Stimulated activated CD8-positive, alpha-beta memory T cell treated with anti-CD3 and anti-CD28 coated beads, Interleukin-4, amount 100 ng/mL, for 1 hour (primary cell): ENCODE measurements around the gene PLPP4.

Experiments used
- DNase-seq, 2 donors: peaks; one replicate each; pipeline ENCODE4 v3.0.0-alpha.2; 2020; ENCODE audit warnings: low read depth in 2 of 2, low spot score in 1 of 2

PLPP4 gene

DNA sequence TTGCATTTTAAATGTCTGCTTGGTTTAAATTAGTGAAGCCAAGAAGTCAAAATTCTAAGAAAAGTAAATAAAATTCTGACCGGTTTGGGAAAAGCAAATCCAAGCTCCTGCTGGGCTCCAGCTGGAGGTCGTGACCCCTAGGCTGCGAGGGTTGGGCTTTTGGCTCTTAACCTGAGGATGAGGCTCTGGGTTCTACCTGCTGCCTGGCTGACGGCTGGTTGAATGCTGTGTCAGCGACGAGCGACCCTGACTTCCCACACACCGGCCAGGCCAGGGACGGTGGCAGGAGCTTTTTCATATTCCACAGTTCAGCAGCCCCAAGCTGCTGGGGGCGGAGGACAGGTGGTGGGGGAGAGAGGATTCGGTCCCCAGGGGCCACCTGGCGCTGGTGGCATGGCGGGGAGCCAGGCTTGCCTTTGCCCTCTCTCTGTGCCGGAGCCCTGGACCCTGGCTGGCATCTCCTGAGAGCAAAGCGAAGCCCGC is 843 bp upstream of the PLPP4 start:
- no peak for DNase-seq

DNA sequence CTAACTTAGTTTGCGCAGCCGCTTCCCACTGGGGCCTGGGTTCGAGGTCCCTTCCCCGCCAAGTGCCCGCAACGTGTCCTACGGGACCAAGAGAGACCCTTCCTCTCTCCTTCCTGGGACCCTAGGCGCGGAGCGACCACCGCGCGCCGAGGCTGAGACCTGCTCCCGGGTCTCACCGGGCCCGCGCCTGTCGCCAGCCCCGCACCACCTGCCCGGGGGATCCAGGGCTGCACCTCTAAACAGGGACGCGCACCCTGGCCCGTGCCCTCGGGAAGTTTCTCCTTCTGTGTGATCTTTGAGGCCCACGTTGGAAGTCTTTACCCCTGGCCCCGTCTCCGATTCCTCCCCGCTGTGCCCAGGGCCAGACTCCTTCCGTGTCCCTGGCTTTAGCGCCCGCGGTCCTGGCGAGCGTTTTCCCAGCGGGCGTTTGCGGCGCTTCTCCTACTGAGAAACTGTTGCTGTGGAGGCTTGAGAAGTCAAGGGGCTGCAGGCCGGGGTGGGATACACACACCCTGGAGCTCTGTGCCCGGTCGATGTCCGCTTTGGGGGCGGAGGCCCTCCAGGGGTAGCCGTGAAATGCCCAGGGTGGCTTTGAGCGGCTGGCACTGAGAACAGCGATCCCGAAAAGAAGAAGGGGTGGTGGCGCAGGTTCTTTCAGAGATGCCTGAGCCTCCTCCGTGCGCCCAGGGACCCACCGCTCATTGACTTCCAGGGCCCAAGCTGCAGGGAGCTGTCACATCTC is 575 bp downstream of the PLPP4 start:
- DNase-seq = no peak

GRCh38 chr10:120458432-120458831 is 1.4 kb downstream of the PLPP4 start:
- no peak for DNase-seq

GRCh38 chr10:120459185-120459584 is 2.2 kb downstream of the PLPP4 start:
- no peak for DNase-seq

- no peak for DNase-seq
Measured at GRCh38 chr10:120460186-120460585, 3.2 kb downstream of the PLPP4 start.

- no peak for DNase-seq
Measured at GRCh38 chr10:120460776-120461175, 3.7 kb downstream of the PLPP4 start.

DNA sequence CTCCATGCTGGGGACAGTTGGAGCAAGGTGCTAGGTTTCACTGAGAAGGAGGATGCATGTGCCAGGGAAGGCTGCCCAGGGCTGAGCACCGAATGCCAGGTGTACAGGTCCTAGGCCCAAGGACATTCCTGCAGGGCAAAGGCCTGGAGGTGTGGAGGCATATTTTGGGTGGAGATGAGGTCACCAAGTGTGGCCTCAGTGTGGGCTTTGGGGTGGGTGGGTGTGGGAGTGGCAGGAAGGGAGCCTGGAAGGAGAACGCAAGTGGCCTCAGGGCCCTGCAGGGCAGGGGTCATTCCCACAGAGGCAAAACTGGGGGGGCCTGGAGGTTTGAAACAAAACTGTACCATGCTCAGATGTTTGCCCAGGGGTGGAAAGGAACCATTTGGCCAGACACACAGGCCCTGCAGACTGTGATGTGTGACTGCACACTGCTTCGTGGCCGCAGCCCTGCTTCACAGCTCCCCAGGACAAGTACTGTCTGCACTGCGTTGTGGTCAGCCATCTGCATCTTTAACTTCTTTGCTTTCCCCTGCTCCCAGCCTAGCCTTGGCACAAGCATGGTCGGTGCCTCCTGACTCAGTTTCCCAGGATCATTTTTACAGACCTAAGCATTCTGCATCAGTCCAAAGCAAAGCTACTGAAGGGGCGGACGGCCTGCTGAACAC is 5.1 kb downstream of the PLPP4 start:
- DNase-seq = no peak

GRCh38 chr10:120465138-120465537 is 8.1 kb downstream of the PLPP4 start:
- no peak for DNase-seq

DNA sequence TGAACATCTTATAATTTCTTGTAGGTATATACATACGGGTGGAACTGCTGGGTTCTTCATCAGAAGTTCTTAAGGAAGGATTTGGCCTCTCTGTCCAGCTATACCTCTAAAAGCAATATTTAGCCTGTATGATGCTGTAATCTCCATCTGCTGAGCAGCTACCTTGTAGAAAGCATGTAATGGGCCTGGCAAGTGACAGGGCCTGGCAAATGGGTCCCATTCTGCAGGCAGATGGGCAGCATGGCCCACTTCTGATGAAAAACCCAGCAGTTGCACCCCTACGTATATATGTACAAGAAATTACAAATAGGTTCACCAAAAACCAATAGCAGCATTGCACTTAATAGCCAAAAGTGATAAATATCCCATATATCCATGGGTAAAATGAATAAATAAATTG is 9.0 kb downstream of the PLPP4 start:
- no peak for DNase-seq

GRCh38 chr10:120473593-120473992 is 16.6 kb downstream of the PLPP4 start:
- no peak for DNase-seq

GRCh38 chr10:120474956-120475355 is 17.9 kb downstream of the PLPP4 start:
- DNase-seq = no peak

- no peak for DNase-seq
Measured at GRCh38 chr10:120475844-120476791, 19.1 kb downstream of the PLPP4 start.

DNA sequence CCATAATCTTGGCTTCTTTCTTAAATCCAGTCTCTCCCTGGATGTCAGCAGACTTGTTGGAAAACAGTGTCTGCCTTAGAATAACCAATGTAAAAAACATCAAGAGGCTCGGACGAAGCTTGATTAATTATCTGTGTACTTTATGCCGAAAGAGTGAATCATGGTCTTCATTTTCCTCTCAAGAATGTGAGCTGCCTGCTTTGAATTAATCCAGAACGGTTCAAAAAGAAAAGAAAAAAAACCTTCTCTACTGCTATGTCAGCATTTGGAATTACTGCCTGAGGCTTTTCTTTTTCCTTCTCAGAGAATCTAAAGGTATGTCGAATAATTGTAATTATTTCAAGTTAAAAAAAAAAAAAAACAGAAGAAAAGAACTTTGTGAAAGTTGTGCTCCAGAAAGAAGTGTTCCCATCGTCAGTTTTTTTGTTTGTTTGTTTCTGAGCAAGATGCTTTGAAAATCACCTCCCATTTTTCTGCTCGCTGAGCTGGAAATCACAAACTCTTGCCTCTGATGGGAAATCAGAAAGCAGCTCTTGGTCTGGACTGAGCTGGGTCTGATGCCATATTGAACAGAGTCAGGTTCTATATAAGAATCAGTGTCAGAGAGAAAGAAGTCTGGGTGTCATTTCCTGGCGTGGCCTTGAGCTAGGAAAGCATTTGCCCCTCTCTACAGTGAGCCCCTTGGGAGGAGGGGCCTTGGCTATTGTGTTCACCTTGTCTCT is 20.2 kb downstream of the PLPP4 start:
- DNase-seq = no peak

DNA sequence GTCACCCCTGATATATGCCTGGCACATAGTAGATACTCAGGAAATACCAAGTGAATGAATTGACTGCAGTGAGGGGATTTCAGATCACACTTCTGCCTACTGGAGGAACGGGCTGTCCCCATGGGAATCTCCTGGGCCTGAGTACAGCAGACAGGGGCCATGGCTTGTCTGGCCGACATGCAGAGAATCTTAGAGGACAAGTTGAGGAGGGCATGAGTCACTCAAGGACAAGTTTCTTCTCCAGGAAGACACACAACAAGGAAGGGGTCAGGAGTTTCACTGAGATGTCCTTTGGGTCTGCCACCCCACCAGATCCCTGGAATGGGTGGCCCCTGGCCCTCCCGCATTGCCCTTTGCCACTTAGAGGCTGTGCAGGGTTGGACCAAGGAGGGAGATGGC is 20.7 kb downstream of the PLPP4 start:
- DNase-seq = no peak

DNA sequence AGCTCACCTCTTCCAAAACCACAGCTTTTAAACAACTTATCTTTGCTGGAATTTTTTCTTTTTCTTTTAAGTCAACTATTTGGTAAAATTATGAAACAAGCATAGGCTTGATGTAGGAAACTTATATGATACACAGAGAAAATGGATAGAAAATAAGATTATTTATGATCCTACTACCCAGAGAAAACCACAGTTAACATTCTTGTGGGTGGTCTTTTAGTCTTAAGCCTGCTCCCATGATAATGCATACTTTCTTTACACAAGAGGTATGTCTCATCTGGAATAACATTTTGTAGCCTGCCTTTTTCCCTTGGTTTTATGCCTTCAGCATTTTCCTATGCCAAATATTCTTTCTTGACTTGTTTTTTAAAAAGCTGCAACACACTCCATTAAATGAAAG is 21.4 kb downstream of the PLPP4 start:
- no peak for DNase-seq

- no peak for DNase-seq
Measured at GRCh38 chr10:120479506-120479905, 22.5 kb downstream of the PLPP4 start.

GRCh38 chr10:120480065-120480600 is 23.1 kb downstream of the PLPP4 start:
- no peak for DNase-seq

DNA sequence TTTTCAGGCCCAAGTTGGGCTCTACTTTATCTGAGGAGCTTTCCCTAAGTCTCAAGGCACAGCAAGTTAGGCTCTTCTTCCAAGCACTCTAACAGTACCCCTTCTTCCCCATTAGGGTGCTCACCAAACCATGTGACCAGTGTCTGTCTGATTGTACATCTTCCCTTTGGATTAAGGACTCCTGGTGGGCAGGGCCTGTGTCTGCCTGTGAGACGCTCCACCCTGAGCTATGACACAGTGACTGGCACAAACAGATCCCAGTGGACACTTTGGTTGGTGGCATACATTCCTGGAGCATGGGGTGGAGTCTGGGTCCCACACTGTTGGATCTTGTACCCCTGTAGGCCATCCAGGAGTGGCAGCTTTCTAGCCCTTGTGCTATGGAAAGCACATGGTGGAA is 23.8 kb downstream of the PLPP4 start:
- DNase-seq = no peak

DNA sequence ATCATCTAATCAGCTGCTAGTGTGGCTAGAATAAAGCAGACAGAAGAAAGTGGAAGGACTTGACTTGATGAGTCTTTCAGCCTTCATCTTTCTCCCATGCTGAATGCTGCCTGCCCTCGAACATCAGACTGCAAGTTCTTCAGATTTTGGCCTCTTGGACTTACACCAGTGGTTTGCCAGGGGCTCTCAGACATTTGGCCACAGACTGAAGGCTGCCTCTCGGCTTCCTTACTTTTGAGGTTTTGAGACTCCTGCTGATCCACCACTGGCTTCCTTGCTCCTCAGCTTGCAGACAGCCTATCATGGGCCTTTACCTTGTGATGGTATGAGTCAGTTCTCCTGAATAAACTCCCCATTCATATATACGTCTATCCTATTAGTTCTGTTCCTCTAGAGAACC is 26.0 kb downstream of the PLPP4 start:
- no peak for DNase-seq

GRCh38 chr10:120483651-120484301 is 26.7 kb downstream of the PLPP4 start:
- no peak for DNase-seq
